HG02610 (cell line): ENCODE measurements around the gene MYL1.

Experiments
- ATAC-seq: cut with Tn5 transposase; IDR thresholded peaks from one replicate; pipeline ENCODE4 v1.9.1; 2021; ENCODE audit warnings: mild to moderate bottlenecking, moderate library complexity; ENCODE audit not compliant: unreplicated experiment

Gene MYL1

DNA sequence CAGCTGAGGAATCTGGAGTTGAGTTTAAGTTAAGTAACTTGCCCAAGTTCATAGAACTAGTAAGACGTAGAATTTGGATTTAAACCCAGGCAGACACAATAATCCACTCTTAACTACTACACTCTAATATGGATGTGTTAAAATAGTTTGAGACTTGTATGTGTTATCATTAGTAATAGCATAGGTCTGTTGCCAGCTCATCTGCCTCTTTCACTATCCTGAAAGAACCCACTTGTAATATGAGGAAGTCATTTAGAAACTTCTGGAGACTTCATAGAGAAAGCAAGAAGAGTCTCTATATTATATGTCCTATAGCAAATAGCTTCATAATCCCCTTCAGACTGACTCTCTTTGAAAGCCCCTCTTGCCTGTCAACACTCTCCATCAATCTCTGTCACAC, 46.7 kb downstream of the MYL1 start:
- ATAC-seq = peak; percentile 38

DNA sequence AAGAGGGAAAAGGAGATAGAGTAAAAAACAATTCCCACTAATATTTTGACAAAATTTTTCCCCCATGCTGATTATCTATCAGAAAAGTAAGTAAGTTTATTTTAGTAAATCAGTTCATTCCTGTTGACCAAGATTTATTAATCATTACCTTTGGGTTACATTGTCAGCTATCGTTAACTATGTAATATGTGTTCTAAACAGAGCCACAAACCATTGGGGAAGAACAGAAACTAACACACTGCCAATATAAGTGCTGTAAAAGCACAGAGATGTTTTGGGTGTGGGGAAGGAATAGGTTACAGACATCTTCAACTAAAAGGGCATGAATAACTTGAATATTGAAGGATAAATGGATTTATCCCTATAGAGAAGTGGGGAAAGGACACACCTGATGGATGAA, 47.3 kb downstream of the MYL1 start:
- ATAC-seq = no peak

DNA sequence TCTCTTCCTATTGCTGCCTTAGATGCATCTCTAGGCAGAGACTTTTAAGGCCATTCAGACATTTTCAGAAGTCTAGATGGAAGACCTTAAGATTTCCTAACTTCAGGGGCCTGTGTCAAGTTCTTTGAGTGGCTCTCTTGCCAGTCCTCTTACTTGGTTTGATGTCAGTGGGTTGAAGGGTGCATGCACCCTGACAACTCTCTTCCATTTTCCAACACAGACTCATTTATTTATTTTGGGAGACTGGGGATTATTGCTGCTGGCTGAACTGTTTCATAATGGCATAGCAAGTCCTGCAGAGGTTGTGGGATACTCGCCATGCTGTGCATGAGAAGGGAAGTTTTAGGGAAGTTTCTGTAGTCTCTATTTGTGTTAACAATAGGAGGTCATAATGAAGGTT, 50.7 kb downstream of the MYL1 start:
- ATAC-seq = no peak

DNA sequence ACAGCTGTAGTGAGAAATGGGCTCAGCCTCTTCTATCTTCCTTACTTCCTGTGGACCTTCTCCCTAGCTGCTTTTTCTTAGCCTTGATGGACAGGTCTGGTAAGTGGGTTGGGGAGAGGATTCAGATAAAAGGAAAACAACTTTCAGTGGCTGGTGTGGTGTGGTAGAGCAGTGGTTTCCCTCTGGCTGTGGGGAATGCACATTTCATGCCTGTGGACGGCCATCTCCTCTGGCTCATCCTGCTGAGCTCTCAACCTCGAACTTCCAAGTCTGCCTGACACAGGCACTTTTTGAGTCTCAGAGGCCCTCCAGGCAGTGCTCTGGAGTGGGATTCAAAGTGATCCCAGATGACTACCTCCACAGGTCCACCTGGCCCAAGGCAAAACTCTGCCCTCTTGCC, 51.1 kb downstream of the MYL1 start:
- ATAC-seq = no peak

DNA sequence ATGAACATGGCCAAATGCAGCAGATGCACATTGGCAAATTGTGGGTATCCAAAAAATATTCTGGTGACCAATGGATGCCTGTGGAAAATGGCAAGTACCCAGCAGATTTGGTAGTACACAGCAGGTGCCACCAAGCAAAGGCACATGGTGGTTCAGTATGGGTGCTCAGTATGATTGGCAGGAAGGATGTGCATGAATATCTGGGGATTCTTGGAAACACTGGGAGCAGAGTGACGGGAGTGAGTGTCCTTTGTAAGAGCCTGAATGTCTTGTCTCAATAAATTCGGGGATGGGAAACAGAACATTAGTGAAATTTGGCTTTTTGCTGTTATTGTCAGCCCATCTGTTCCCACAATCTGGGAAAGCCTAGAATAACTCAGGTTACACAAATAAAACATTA, 52.9 kb downstream of the MYL1 start:
- ATAC-seq = no peak

DNA sequence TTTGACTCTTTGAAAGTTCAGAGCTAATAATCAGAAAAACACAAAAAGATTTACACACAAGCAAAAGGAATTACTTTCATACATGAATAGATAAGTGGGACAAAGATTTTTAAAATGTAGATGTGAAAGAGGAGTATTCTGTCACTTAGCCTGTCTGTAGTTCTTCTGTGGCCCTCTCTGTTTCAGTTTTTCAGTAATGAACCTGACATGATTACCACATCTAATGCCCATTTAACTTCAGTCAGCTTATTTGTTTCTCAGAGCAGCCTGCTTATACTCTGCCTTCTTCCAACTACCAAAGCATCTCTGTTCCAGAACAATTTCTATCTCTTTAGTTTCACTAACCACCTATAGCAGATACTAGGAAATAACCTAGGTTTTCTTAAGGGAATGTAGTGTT, 55.3 kb downstream of the MYL1 start:
- no peak for ATAC-seq

DNA sequence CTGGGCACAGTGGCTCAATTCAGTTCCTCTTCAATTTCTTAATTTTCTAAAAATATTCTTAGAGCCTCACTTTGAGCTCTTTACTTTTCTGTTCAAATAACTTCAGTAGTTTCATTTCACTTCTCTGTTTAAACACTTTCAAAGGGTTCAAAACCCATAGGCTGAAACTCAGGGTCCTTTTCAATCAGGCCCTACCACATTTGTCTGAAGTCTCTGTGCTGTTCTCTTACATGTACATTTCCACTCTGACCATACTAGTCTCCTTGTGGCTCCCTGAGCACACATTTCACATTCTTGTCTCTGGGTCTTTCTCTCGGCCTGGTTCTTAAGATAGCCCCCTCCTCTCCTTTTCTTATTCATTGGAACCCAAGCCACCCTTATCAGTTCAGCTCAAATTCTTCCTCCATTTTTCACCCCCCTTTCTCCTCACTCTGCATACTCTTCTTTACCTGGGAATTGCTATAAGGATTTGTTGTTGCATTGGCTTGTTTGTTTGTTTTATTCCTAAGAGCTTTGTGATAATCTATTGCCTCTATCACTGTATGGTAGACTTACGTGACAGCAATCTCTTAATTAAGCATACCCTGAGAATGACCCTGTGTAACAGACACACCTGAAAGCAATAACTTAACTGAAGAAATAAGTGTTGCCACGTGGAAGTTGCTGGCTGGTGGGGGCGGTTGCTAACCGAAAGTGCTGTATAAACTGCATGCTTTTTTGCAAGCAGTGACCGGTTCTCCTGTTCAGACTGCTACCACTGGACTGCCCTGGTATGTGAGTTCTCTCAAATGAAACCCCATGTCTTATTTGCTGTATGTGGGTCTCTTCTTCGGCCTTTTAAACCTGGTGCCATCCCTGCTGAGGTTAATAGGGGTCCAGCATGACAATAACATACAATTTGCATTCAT, 62.0 kb downstream of the MYL1 start:
- ATAC-seq = no peak

DNA sequence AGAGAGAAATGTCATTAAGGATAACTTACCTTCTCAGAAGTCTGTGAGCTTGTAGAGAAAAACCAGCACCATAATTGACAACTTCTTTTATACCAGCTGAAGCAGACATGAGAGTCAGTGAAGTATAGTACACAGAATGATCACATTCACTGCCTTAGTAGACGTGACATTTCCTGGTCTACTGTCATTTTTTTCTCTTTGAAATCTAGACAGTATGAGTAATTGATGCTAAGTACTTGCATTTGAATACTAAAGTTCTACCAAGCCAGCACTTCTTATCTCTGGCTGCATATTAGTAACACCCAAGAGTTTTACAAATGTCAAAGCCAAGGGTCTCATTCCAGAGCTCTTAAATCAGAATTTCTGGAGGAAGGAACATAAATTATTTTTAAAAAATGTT, 64.4 kb downstream of the MYL1 start:
- no peak for ATAC-seq
